ENCODE measurements around the gene MAPK1IP1L.

MAPK1IP1L gene

GRCh38 chr14:55107766-55108554 lies 56.5 kb downstream of the MAPK1IP1L start (continued):
- TF ChIP-seq ZBTB44 (tag by site-specific recombination; IDR thresholded peaks at IDR 0.05) (no peak), ZNF558 (tag by site-specific recombination; IDR thresholded peaks at IDR 0.05) (no peak), ZNF114 (tag by site-specific recombination; IDR thresholded peaks at IDR 0.05) (no peak), GLIS1 (tag by site-specific recombination; IDR thresholded peaks at IDR 0.05) (no peak), ZXDB (tag by site-specific recombination; IDR thresholded peaks at IDR 0.05) (peak; percentile 30; the same call in 1 of the 2 replicates), ZNF426 (tag by site-specific recombination; IDR thresholded peaks at IDR 0.05) (no peak), ZNF600 (tag by site-specific recombination; IDR thresholded peaks at IDR 0.05) (peak; percentile 71; the same call in 1 of the 2 replicates), RBAK (tag by site-specific recombination; IDR thresholded peaks at IDR 0.05) (no peak), ZBTB17 (tag by site-specific recombination; IDR thresholded peaks at IDR 0.05) (peak; percentile 86), WT1 (tag by site-specific recombination; IDR thresholded peaks at IDR 0.05) (no peak), ZNF473 (tag by site-specific recombination; IDR thresholded peaks at IDR 0.05) (no peak), BCL11A (tag by site-specific recombination; IDR thresholded peaks at IDR 0.05; ENCODE audit: low read depth) (0 out of 2 replicates have a peak, but pooled peaks have one; percentile 32), ZNF560 (tag by site-specific recombination; IDR thresholded peaks at IDR 0.05; ENCODE audit: borderline replicate concordance) (no peak), ZNF416 (tag by site-specific recombination; IDR thresholded peaks at IDR 0.05) (no peak), YY1 (tag by site-specific recombination; IDR thresholded peaks at IDR 0.05) (no peak), ZNF677 (tag by site-specific recombination; IDR thresholded peaks at IDR 0.05) (no peak), ZNF24 (tag by site-specific recombination; IDR thresholded peaks at IDR 0.05) (no peak), MZF1 (tag by site-specific recombination; IDR thresholded peaks at IDR 0.05; ENCODE audit: borderline replicate concordance) (no peak), ZNF76 (tag by site-specific recombination; IDR thresholded peaks at IDR 0.05; ENCODE audit: borderline replicate concordance, low read depth) (no peak), ZNF776 (tag by site-specific recombination; IDR thresholded peaks at IDR 0.05; ENCODE audit: borderline replicate concordance) (no peak), KLF7 (tag by site-specific recombination; IDR thresholded peaks at IDR 0.05; ENCODE audit: borderline replicate concordance) (no peak), ZNF121 (tag by site-specific recombination; IDR thresholded peaks at IDR 0.05) (no peak), SALL2 (tag by site-specific recombination; IDR thresholded peaks at IDR 0.05; ENCODE audit: borderline replicate concordance) (no peak), SP3 (tag by site-specific recombination; IDR thresholded peaks at IDR 0.05) (peak; percentile 49), ZNF707 (tag by site-specific recombination; IDR thresholded peaks at IDR 0.05) (no peak), ZNF146 (tag by site-specific recombination; IDR thresholded peaks at IDR 0.05) (no peak), ZBTB21 (tag by site-specific recombination; IDR thresholded peaks at IDR 0.05) (no peak), GLI4 (tag by site-specific recombination; IDR thresholded peaks at IDR 0.05) (no peak), ZNF169 (tag by site-specific recombination; IDR thresholded peaks at IDR 0.05) (no peak), ZNF624 (tag by site-specific recombination; IDR thresholded peaks at IDR 0.05) (no peak), ZNF302 (tag by site-specific recombination; IDR thresholded peaks at IDR 0.05; ENCODE audit: low read depth) (no peak)
- TF ChIP-seq, protein P1, sequence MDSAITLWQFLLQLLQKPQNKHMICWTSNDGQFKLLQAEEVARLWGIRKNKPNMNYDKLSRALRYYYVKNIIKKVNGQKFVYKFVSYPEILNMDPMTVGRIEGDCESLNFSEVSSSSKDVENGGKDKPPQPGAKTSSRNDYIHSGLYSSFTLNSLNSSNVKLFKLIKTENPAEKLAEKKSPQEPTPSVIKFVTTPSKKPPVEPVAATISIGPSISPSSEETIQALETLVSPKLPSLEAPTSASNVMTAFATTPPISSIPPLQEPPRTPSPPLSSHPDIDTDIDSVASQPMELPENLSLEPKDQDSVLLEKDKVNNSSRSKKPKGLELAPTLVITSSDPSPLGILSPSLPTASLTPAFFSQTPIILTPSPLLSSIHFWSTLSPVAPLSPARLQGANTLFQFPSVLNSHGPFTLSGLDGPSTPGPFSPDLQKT (IDR thresholded peaks at IDR 0.05; ENCODE audit: borderline replicate concordance, low read depth, low read length): no peak
- TF ChIP-seq, protein P2, sequence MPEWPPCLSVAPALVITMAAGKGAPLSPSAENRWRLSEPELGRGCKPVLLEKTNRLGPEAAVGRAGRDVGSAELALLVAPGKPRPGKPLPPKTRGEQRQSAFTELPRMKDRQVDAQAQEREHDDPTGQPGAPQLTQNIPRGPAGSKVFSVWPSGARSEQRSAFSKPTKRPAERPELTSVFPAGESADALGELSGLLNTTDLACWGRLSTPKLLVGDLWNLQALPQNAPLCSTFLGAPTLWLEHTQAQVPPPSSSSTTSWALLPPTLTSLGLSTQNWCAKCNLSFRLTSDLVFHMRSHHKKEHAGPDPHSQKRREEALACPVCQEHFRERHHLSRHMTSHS (tag by site-specific recombination; IDR thresholded peaks at IDR 0.05): no peak
- TF ChIP-seq, protein P3, sequence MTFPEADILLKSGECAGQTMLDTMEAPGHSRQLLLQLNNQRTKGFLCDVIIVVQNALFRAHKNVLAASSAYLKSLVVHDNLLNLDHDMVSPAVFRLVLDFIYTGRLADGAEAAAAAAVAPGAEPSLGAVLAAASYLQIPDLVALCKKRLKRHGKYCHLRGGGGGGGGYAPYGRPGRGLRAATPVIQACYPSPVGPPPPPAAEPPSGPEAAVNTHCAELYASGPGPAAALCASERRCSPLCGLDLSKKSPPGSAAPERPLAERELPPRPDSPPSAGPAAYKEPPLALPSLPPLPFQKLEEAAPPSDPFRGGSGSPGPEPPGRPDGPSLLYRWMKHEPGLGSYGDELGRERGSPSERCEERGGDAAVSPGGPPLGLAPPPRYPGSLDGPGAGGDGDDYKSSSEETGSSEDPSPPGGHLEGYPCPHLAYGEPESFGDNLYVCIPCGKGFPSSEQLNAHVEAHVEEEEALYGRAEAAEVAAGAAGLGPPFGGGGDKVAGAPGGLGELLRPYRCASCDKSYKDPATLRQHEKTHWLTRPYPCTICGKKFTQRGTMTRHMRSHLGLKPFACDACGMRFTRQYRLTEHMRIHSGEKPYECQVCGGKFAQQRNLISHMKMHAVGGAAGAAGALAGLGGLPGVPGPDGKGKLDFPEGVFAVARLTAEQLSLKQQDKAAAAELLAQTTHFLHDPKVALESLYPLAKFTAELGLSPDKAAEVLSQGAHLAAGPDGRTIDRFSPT (tag by site-specific recombination; IDR thresholded peaks at IDR 0.05): peak; percentile 40
- TF ChIP-seq, protein P4, sequence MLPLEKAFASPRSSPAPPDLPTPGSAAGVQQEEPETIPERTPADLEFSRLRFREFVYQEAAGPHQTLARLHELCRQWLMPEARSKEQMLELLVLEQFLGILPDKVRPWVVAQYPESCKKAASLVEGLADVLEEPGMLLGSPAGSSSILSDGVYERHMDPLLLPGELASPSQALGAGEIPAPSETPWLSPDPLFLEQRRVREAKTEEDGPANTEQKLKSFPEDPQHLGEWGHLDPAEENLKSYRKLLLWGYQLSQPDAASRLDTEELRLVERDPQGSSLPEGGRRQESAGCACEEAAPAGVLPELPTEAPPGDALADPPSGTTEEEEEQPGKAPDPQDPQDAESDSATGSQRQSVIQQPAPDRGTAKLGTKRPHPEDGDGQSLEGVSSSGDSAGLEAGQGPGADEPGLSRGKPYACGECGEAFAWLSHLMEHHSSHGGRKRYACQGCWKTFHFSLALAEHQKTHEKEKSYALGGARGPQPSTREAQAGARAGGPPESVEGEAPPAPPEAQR (tag by site-specific recombination; IDR thresholded peaks at IDR 0.05): no peak
